Measurements from ENCODE around the gene MAN2B2.

Gene MAN2B2

GRCh38 chr4:6562931-6563901 is 11.8 kb upstream of the MAN2B2 start:
- Histone ChIP-seq H3K4me3 (ENCODE audit: low read length in 2 of 2) (peak overlapping the region in 1 of 2 donors; percentile 61), H4K91ac (ENCODE audit: low read depth, low read length, poor library complexity) (no peak overlapping the region), H2BK5ac (ENCODE audit: low read length) (no peak overlapping the region), H3K79me1 (ENCODE audit: low read depth, low read length) (no peaks in the 10 kb centered on the region), H3K4me2 (ENCODE audit: insufficient read depth, low read length, poor library complexity, severe bottlenecking) (peak overlapping the region; percentile 64), H2AK5ac (ENCODE audit: low read depth, low read length) (peak overlapping the region; percentile 10), H3K36me3 (replicated peaks in 1 of 2; ENCODE audit: control insufficient read depth in 2 of 2, insufficient read depth in 2 of 2, low read length in 2 of 2) (no peaks in the 10 kb centered on the region), H3K9ac (ENCODE audit: low read depth, low read length, poor library complexity) (peak overlapping the region; percentile 16), H2AFZ (ENCODE audit: low read length) (peak overlapping the region; percentile 80), H3K27me3 (ENCODE audit: control insufficient read depth in 3 of 3, insufficient read depth in 3 of 3, low read depth in 1 of 3, low read length in 3 of 3) (peaks cover 24 to 86% (median 69%) of the 10 kb centered on the region in 3 experiments), H3K9me3 (replicated peaks in 1 of 2; ENCODE audit: control insufficient read depth in 2 of 2, insufficient read depth in 1 of 2, low read depth in 1 of 2, low read length in 2 of 2) (peaks cover 0 to 1% of the 10 kb centered on the region in 2 donors), H2BK12ac (ENCODE audit: low read length) (no peak overlapping the region), H2BK15ac (ENCODE audit: low read length) (no peak overlapping the region), H3K4me1 (ENCODE audit: control insufficient read depth in 2 of 2, insufficient read depth in 1 of 2, low read depth in 1 of 2, low read length in 2 of 2) (peaks cover 2 to 4% of the 10 kb centered on the region in 2 donors), H3K27ac (replicated peaks; ENCODE audit: low read length) (no peak overlapping the region), H3K14ac (ENCODE audit: low read length) (peak overlapping the region; percentile 75), H3K4ac (ENCODE audit: low read length) (no peak overlapping the region), H4K8ac (ENCODE audit: low read depth, low read length) (no peak overlapping the region), H2BK120ac (ENCODE audit: low read depth, low read length) (no peak overlapping the region), H3K23ac (ENCODE audit: low read depth, low read length, poor library complexity) (peak overlapping the region; percentile 6), H3K18ac (ENCODE audit: low read length) (peak overlapping the region; percentile 84)
- DNase-seq (ENCODE audit: low spot score) = no peak
- WGBS, 2 donors (ENCODE audit: extremely low coverage in 2 of 2, insufficient read length in 2 of 2, insufficient replicate concordance in 1 of 2) = no CpG with 5 or more reads among the region's 127 CpGs

- H4K8ac ChIP-seq (ENCODE audit: low read depth, low read length) = no peak overlapping the region
- peak overlapping the region; percentile 64 for H3K4me2 ChIP-seq (ENCODE audit: insufficient read depth, low read length, poor library complexity, severe bottlenecking)
- H2BK5ac ChIP-seq (ENCODE audit: low read length) = no peak overlapping the region
- no peak for DNase-seq (ENCODE audit: low spot score)
- H3K4ac ChIP-seq (ENCODE audit: low read length) = no peak overlapping the region
- H3K4me3 ChIP-seq (ENCODE audit: low read length in 2 of 2) = peak overlapping the region in 1 of 2 donors; percentile 59
- peak overlapping the region; percentile 33 for H3K18ac ChIP-seq (ENCODE audit: low read length)
- no peaks in the 10 kb centered on the region for H3K36me3 ChIP-seq (replicated peaks in 1 of 2; ENCODE audit: control insufficient read depth in 2 of 2, insufficient read depth in 2 of 2, low read length in 2 of 2)
- no CpG with 5 or more reads among the region's 66 CpGs for WGBS, 2 donors (ENCODE audit: extremely low coverage in 2 of 2, insufficient read length in 2 of 2, insufficient replicate concordance in 1 of 2)
- no peaks in the 10 kb centered on the region for H3K79me1 ChIP-seq (ENCODE audit: low read depth, low read length)
- no peak overlapping the region for H2AFZ ChIP-seq (ENCODE audit: low read length)
- peaks cover 2 to 4% of the 10 kb centered on the region in 2 donors for H3K4me1 ChIP-seq (ENCODE audit: control insufficient read depth in 2 of 2, insufficient read depth in 1 of 2, low read depth in 1 of 2, low read length in 2 of 2)
- no peak overlapping the region for H2BK120ac ChIP-seq (ENCODE audit: low read depth, low read length)
- H3K27ac ChIP-seq (replicated peaks; ENCODE audit: low read length) = no peak overlapping the region
- peak overlapping the region; percentile 42 for H2BK12ac ChIP-seq (ENCODE audit: low read length)
- peak overlapping the region; percentile 88 for H3K23ac ChIP-seq (ENCODE audit: low read depth, low read length, poor library complexity)
- peak overlapping the region; percentile 59 for H2BK15ac ChIP-seq (ENCODE audit: low read length)
- H4K91ac ChIP-seq (ENCODE audit: low read depth, low read length, poor library complexity) = no peak overlapping the region
- peak overlapping the region; percentile 54 for H3K9ac ChIP-seq (ENCODE audit: low read depth, low read length, poor library complexity)
- H3K9me3 ChIP-seq (replicated peaks in 1 of 2; ENCODE audit: control insufficient read depth in 2 of 2, insufficient read depth in 1 of 2, low read depth in 1 of 2, low read length in 2 of 2) = peaks cover 0 to 1% of the 10 kb centered on the region in 2 donors
- peaks cover 24 to 83% (median 66%) of the 10 kb centered on the region in 3 experiments for H3K27me3 ChIP-seq (ENCODE audit: control insufficient read depth in 3 of 3, insufficient read depth in 3 of 3, low read depth in 1 of 3, low read length in 3 of 3)
- no peak overlapping the region for H3K14ac ChIP-seq (ENCODE audit: low read length)
- peak overlapping the region; percentile 81 for H2AK5ac ChIP-seq (ENCODE audit: low read depth, low read length)
These were observed 10.9 kb upstream of the MAN2B2 start for GRCh38 chr4:6563935-6564645.

GRCh38 chr4:6565691-6566390 is 9.1 kb upstream of the MAN2B2 start:
- no peak overlapping the region for H3K14ac ChIP-seq (ENCODE audit: low read length)
- H3K18ac ChIP-seq (ENCODE audit: low read length) = no peak overlapping the region
- H3K4me1 ChIP-seq (ENCODE audit: control insufficient read depth in 2 of 2, insufficient read depth in 1 of 2, low read depth in 1 of 2, low read length in 2 of 2) = peaks cover 2 to 4% of the 10 kb centered on the region in 2 donors
- H4K91ac ChIP-seq (ENCODE audit: low read depth, low read length, poor library complexity) = no peak overlapping the region
- H2AK5ac ChIP-seq (ENCODE audit: low read depth, low read length) = no peak overlapping the region
- no peaks in the 10 kb centered on the region for H3K36me3 ChIP-seq (replicated peaks in 1 of 2; ENCODE audit: control insufficient read depth in 2 of 2, insufficient read depth in 2 of 2, low read length in 2 of 2)
- no peak overlapping the region for H2AFZ ChIP-seq (ENCODE audit: low read length)
- peak overlapping the region; percentile 34 for H3K23ac ChIP-seq (ENCODE audit: low read depth, low read length, poor library complexity)
- no peak overlapping the region for H3K9ac ChIP-seq (ENCODE audit: low read depth, low read length, poor library complexity)
- H2BK120ac ChIP-seq (ENCODE audit: low read depth, low read length) = no peak overlapping the region
- DNase-seq (ENCODE audit: low spot score) = no peak
- H2BK12ac ChIP-seq (ENCODE audit: low read length) = no peak overlapping the region
- no CpG with 5 or more reads among the region's 14 CpGs for WGBS, 2 donors (ENCODE audit: extremely low coverage in 2 of 2, insufficient read length in 2 of 2, insufficient replicate concordance in 1 of 2)
- peaks cover 24 to 74% (median 52%) of the 10 kb centered on the region in 3 experiments for H3K27me3 ChIP-seq (ENCODE audit: control insufficient read depth in 3 of 3, insufficient read depth in 3 of 3, low read depth in 1 of 3, low read length in 3 of 3)
- H3K9me3 ChIP-seq (replicated peaks in 1 of 2; ENCODE audit: control insufficient read depth in 2 of 2, insufficient read depth in 1 of 2, low read depth in 1 of 2, low read length in 2 of 2) = peaks cover 0 to 1% of the 10 kb centered on the region in 2 donors
- H3K27ac ChIP-seq (replicated peaks; ENCODE audit: low read length) = no peak overlapping the region
- no peak overlapping the region for H2BK5ac ChIP-seq (ENCODE audit: low read length)
- H4K8ac ChIP-seq (ENCODE audit: low read depth, low read length) = no peak overlapping the region
- H3K4me2 ChIP-seq (ENCODE audit: insufficient read depth, low read length, poor library complexity, severe bottlenecking) = no peak overlapping the region
- no peak overlapping the region for H2BK15ac ChIP-seq (ENCODE audit: low read length)
- no peak overlapping the region for H3K4ac ChIP-seq (ENCODE audit: low read length)
- H3K4me3 ChIP-seq (ENCODE audit: low read length in 2 of 2) = no peak overlapping the region
- no peaks in the 10 kb centered on the region for H3K79me1 ChIP-seq (ENCODE audit: low read depth, low read length)
